HG03439 (cell line): Measurements from ENCODE around the gene PRDM15.

ENCODE experiments used
- ATAC-seq: cut with Tn5 transposase; IDR thresholded peaks from one replicate; pipeline ENCODE4 v1.9.1; 2021; ENCODE audit warnings: mild to moderate bottlenecking, moderate library complexity; ENCODE audit not compliant: unreplicated experiment

PRDM15 gene

GRCh38 chr21:41913230-41913629, 34.1 kb upstream of the PRDM15 start:
- no peak for ATAC-seq

DNA sequence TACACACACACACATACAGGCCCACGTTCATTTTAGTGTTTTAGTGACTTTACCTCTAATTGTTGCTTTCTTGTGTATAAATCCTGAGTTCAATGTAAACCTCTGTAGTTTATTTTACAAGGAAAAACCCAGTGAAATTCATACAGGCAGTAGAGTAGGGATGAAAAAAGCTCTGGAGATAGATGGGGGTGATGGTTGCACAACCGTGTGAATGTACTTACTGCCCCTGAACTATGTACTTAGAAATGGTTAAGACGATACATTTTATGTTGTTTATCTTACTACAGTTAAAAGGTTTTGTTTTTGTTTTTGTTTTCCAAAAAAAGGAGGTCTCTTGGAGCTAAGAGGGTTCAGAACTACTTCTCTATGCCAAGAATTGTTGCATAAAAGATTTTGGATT, 29.7 kb upstream of the PRDM15 start:
- no peak for ATAC-seq

DNA sequence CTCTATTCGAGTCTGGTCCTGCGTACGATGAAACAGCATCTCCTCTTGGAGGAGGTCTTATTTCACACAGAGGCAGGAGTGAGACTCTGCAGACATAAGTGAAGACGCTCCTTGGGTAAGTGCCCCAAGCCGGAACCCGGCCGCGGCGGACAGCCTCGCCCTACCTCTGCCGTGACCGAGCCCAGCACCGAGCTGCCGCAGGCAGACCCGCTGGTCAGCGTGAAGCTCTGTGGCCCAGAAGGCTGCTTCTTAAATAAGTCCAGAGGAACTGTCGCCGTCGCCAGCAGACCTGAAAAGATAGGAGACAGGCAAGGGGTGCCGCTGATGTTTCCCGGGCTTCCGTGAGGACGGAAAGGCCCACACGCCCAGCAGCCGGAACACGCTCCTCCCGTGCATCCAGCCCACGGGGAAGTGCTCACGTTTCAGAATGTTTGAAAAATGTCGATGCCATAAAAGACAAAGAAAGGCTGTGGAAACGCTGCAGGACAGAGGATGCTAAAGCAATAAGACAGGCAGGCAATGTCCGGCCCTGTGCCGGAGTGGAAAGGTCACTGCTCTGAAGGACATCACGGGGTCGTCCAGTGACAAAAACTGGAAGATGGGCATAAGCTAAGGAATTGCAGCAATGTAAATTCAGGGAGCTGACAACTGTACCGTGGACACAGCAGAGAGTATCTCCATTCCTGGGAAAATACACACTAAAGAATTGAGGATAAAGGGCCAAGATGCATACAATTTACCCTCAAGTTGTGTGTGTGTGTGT, 28.5 kb upstream of the PRDM15 start:
- ATAC-seq, result no peak

GRCh38 chr21:41906770-41907169, 27.6 kb upstream of the PRDM15 start:
- ATAC-seq, result no peak

GRCh38 chr21:41903559-41904351, 24.6 kb upstream of the PRDM15 start:
- ATAC-seq, result no peak

GRCh38 chr21:41902946-41903345, 23.8 kb upstream of the PRDM15 start:
- no peak for ATAC-seq

DNA sequence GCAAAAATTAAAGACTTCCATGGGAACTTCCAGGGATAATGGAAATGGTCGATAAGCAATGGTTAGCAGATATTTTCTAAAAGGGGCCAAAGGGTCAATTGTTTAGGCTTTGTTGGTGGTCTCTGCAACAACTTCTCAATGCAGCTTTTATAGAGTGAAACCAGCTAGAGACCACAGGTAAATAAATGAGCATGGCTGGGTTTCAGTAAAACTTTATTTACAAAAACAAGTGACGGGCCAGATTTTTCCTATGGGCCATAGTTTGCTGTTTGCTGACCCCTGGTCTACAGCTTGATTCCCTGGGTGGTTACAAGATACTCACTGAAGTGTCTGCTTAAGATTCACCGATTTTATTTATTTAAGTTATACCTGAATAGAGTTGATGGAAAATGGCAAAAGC, 22.6 kb upstream of the PRDM15 start:
- ATAC-seq, result no peak

GRCh38 chr21:41901099-41901498, 22.0 kb upstream of the PRDM15 start:
- ATAC-seq, result no peak

- ATAC-seq, result no peak
Observed at GRCh38 chr21:41900401-41900800, 21.3 kb upstream of the PRDM15 start.

DNA sequence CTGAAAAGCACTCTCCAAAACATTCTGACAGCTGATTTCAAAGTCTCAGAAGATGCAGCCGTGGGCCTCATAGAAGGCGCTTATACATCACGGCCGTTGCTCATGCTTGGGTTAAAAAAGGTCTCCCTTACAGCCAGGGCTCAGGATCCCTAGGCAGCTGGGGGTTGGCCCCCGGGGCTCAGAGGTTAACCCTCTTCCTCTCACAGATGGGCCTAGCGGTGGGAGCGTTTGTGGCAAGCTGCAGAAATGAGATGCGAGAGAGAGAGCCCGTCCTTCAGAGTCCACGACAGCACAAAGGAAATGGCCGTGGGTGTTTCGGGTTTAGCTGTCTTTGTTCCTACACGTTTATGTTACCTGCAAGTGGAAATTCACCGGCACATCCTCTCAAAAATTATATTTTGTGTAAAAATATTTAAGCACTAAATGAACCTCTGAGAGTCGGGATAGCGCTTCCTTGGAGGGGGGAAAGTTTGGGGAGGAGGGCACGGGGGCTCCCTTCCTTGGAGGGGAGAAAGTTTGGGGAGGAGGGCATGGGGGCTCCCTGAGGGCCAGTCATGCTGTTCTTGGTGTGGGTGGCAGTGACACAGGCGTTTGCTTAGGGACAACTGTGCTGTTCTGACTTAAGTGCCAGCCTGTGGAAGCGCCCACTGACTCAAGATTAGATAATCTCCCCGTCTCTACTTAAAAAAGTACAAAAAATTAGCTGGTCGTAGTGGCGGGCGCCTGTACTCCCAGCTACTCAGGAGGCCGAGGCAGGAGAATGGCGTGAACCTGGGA, 20.5 kb upstream of the PRDM15 start:
- no peak for ATAC-seq

DNA sequence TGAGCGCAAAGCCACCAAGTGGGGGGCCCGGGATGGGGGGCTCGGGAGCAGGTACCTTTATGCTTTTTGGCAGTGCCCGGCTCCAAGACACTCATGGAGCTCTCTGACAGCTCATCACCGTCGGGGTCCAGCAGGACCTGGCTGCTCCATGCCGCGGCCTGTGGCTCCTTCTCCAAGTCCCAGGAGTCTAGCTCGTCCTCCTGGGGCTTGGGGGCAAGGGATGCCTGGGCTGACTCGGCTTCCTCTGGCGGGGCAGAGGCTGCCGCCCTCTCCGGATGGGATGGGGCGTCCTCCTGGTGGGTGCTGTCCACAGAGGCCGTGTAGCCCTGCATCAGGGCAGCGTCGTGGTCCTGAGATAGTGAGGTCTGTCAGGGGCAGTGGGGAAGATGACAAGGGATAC, 19.9 kb upstream of the PRDM15 start:
- no peak for ATAC-seq

DNA sequence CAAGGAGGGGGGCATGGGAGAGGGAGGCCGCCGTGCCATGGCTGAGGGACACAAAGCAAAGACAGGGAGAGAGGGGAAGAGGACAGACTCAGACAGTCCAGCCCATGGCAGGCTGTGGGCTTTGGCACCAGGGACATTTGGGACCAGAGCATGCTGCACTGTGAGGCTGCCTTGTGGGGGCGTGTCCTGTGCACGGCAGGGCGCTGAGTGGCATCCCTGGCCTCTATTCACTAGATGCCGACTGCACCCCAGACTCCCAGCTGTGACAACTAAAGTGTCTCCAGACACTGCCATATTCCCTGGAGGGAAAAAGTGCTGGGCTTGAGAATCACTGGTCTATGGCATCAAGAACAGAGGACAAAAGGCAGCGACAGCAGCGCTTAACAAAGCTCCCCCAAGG, 18.6 kb upstream of the PRDM15 start:
- ATAC-seq, result no peak

- ATAC-seq, result no peak
Observed at GRCh38 chr21:41897047-41897669, 18.0 kb upstream of the PRDM15 start.

DNA sequence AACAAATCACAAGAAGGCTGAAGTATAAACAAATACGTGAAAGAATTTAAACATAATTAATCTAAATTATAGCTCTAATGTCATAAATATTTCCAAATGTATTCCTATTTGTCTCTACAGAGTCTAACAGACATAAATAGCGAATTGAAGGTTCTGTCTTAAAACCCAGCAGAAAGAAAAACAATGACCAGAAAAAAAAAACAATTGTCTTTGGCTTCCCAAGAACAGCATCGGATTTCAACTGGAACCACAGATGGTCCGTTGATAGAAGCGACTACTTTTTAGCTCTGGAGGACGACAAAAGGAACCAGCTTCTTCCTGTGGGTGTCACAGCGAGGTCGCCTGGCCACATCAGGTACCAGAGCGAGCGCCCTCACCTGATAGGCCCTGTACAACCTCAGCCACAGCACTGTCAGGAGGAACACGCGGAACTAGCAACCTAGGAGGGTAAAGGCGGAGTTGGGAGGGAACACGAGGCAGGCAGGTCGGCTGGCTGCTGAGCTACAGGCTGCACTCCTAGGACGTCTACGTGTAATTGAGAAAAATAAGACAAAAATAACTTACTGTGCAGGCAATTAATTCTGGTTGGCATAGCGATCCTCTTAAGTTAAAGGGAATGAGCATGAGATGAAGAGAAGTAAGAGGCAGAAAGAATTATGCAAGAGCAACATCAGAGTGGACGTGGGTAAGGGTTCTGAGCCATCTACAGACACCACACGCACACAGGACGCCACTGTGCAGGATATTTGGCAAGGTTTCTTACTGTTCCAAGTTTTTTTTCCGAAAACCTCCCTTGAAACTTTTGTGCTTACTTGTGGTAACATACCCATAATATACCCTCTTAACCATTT, 16.7 kb upstream of the PRDM15 start:
- ATAC-seq, result no peak

DNA sequence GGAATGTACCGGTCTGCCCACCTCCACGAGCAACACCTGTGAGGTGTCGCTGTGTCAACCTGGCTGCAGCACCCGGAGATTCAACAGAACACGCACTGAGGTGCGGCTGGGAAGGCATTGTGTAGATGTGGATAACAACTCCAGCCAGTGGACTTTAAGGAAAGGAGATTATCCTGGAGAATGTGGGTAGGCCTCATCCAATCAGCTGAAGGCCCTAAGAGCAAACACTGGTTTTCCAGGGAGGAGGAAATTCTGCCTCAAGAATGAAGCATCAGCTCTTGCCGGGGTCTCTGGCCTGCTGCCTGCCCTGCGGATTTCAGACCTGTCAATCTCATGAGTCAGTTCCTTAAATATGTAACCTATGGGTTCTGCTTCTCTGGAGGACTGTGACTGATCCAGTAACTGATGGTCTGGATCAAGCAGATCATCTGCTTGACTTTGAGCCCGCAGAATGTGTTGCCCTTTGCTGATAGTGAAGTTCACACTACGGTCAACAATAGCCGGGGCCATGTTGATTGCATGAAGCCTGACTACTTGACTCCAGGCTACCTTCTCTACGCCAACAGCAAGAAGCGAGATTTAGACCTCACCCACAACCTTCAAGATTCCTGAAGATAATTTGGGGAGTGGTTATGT, 15.9 kb upstream of the PRDM15 start:
- no peak for ATAC-seq

DNA sequence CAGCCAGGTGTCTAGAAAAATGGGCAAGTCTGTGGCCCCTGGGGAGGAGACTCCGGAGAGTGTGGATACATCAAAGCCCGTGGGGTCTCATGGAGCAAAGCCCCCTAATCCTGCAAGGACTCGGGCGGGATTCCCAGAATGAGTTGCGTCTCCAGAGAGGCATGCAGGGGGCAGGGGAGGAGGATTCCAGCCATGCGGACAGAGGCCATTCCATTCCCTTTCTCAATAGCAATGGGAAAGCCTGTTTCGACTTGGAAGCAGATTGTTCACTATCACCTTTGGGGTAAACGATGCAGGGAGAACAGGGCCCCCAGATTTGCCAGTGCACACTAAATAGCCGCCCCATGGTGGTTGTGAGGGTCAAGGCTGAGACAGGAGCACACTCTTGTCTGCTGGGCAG, 15.4 kb upstream of the PRDM15 start:
- no peak for ATAC-seq

DNA sequence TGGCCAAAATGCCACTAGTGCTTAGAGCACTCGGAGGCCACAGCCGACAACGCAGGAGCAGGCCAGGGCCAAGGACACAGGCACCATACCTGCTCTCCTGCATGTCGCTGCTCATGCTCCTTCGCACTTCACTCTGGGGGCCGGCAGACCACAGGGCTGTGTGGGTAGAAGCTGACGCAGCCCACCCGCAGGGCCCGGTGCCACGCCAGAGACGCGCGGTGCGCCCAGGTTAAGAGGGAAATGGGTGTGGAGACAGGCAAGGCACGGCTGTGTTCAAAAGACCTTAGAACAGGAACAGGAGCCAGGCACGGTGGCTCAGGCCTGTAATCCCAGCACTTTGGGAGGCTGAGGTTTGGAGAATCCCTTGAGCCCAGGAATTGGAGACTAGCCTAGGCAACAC, 13.6 kb upstream of the PRDM15 start:
- ATAC-seq, result no peak

- no peak for ATAC-seq
Observed at GRCh38 chr21:41891132-41891531, 12.0 kb upstream of the PRDM15 start.

DNA sequence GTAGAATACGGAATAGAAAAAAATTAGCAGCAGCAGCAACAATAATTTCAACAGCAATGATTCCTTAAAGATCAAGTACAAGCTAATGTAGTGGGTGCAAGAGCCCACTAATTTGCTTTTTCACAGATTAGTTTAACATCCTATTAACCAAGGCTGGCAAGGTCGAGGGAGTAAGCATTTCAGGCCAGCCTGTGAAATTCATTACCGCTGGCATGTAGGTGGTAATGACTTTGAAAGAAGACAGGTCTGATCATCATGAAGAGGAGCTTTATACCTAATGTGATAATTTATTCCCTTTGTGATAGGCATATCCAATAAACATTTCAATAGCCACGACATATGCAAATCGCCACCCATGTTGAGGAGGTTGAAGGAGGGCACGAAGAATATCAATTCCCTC, 11.2 kb upstream of the PRDM15 start:
- ATAC-seq, result no peak
